ENCODE measurements around the gene DRC1.

Gene DRC1

DNA sequence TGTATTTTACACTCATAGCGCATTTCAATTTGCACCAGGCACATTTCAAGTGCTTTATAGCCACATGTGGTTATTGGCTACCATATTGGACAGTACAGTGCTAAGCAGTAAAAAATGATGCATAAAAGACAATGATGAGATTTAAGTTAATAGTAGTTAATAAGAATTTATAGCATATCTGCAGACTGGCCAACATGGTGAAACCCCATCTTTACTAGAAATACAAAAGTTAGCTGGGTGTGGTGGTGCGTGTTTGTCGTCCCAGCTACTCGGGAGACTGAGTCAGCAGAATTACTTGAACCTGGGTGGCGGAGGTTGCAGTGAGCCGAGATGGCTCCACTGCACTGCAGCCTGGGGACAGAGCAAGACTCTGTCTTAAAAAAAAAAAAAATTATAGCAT lies 9.7 kb downstream of the DRC1 start:
- H3K27ac ChIP-seq (ENCODE audit: low read depth, low read length) = no peak overlapping the region

DNA sequence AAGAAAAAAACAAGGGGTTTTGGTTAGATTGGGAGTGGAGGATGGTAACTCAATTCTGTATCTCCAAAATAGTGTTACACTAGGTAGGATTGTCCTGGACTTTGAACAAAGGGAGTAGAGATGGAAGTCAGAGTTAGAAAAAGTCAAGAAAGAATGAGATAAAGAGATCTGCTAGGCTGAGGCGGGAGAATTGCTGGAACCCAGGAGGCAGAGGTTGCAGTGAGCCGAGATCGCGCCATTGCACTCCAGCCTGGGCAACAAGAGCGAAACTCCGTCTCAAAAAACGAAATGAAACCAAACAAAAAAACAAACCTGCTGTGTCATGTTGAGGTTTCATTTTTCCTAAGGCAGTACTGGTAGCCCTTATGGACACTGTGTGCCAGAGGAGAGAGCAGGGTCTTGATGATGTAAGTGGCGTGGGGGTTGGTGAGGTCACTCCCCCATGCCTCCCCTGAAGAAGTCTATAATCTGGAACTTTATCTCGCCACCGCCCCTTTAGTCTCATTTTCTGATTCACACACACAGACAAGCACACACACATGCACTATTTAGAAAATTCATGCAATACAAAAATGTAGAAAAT lies 10.5 kb downstream of the DRC1 start:
- H3K27me3 ChIP-seq (ENCODE audit: control insufficient read depth, low read length) = peaks cover 16% of the 10 kb centered on the region
- H3K27ac ChIP-seq (ENCODE audit: low read depth, low read length) = no peak overlapping the region
- H3K4me1 ChIP-seq (ENCODE audit: control insufficient read depth, low read length) = no peaks in the 10 kb centered on the region
- no peaks in the 10 kb centered on the region for H3K9me3 ChIP-seq (ENCODE audit: control insufficient read depth, insufficient read depth, low read length)
- H3K36me3 ChIP-seq (ENCODE audit: control insufficient read depth, low read length) = no peaks in the 10 kb centered on the region
- H3K9me2 ChIP-seq (replicated peaks; ENCODE audit: control insufficient read depth, low read length) = no peaks in the 10 kb centered on the region
- no peaks in the 10 kb centered on the region for H4K20me1 ChIP-seq (ENCODE audit: control insufficient read depth, insufficient read depth, low read depth, low read length)
- no peak overlapping the region for H3K4me2 ChIP-seq (ENCODE audit: low read length)
- H3F3A ChIP-seq (ENCODE audit: control insufficient read depth, insufficient read depth) = no peaks in the 10 kb centered on the region
- H3K4me3 ChIP-seq (ENCODE audit: low read length) = 0 out of 2 replicates have a peak overlapping the region, but pooled peaks have one; percentile 19
- TF ChIP-seq, protein P1, sequence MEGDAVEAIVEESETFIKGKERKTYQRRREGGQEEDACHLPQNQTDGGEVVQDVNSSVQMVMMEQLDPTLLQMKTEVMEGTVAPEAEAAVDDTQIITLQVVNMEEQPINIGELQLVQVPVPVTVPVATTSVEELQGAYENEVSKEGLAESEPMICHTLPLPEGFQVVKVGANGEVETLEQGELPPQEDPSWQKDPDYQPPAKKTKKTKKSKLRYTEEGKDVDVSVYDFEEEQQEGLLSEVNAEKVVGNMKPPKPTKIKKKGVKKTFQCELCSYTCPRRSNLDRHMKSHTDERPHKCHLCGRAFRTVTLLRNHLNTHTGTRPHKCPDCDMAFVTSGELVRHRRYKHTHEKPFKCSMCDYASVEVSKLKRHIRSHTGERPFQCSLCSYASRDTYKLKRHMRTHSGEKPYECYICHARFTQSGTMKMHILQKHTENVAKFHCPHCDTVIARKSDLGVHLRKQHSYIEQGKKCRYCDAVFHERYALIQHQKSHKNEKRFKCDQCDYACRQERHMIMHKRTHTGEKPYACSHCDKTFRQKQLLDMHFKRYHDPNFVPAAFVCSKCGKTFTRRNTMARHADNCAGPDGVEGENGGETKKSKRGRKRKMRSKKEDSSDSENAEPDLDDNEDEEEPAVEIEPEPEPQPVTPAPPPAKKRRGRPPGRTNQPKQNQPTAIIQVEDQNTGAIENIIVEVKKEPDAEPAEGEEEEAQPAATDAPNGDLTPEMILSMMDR (IDR thresholded peaks at IDR 0.05; ENCODE audit: low read depth, low read length, poor library complexity, severe bottlenecking) = no peak
- TF ChIP-seq EZH2phosphoT487 (IDR thresholded peaks at IDR 0.05; ENCODE audit: borderline replicate concordance, low read length) = no peak
- no peaks in the 10 kb centered on the region for H3K79me2 ChIP-seq (ENCODE audit: control insufficient read depth, low read length)

More for the DNA sequence above, 9.7 kb downstream of the DRC1 start:
- Histone ChIP-seq H3K9me2 (replicated peaks; ENCODE audit: control insufficient read depth, low read length) (no peaks in the 10 kb centered on the region), H3K4me1 (ENCODE audit: control insufficient read depth, low read length) (no peaks in the 10 kb centered on the region), H3K4me2 (ENCODE audit: low read length) (no peak overlapping the region), H3K79me2 (ENCODE audit: control insufficient read depth, low read length) (no peaks in the 10 kb centered on the region), H3K9me3 (ENCODE audit: control insufficient read depth, insufficient read depth, low read length) (no peaks in the 10 kb centered on the region), H3K27me3 (ENCODE audit: control insufficient read depth, low read length) (peaks cover 16% of the 10 kb centered on the region), H3F3A (ENCODE audit: control insufficient read depth, insufficient read depth) (no peaks in the 10 kb centered on the region), H3K36me3 (ENCODE audit: control insufficient read depth, low read length) (no peaks in the 10 kb centered on the region), H4K20me1 (ENCODE audit: control insufficient read depth, insufficient read depth, low read depth, low read length) (no peaks in the 10 kb centered on the region), H3K4me3 (ENCODE audit: low read length) (no peak overlapping the region)
- TF ChIP-seq EZH2phosphoT487 (IDR thresholded peaks at IDR 0.05; ENCODE audit: borderline replicate concordance, low read length) = no peak
- TF ChIP-seq, protein P1 (IDR thresholded peaks at IDR 0.05; ENCODE audit: low read depth, low read length, poor library complexity, severe bottlenecking) = no peak

DNA sequence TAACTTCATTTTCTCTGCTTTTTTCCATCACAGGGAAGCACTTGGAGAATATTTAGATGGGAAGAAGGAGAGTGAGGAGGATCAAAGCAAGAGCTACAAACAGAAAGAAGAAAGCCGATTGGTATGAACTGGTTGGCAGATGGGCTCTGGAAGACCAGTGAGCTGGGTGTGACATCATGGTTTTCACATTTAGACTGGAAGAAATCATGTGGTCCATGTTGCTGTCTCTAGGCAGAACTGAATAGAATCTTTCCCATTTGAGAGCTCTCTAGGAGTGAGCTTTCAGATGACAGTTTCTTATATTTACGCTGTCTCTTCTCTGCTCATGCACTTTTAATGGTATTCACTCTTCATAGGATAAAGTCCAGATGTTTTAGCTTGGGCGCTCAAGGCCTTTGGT lies 12.6 kb downstream of the DRC1 start:
- no peak for TF ChIP-seq EZH2phosphoT487 (IDR thresholded peaks at IDR 0.05; ENCODE audit: borderline replicate concordance, low read length)
- TF ChIP-seq, protein P1 (IDR thresholded peaks at IDR 0.05; ENCODE audit: low read depth, low read length, poor library complexity, severe bottlenecking) = no peak
- Histone ChIP-seq H4K20me1 (ENCODE audit: control insufficient read depth, insufficient read depth, low read depth, low read length) (peaks cover 2% of the 10 kb centered on the region; the same call in 1 of the 2 replicates), H3K79me2 (ENCODE audit: control insufficient read depth, low read length) (no peaks in the 10 kb centered on the region), H3K36me3 (ENCODE audit: control insufficient read depth, low read length) (no peaks in the 10 kb centered on the region), H3K9me3 (ENCODE audit: control insufficient read depth, insufficient read depth, low read length) (no peaks in the 10 kb centered on the region), H3K27ac (ENCODE audit: low read depth, low read length) (no peak overlapping the region), H3K9me2 (replicated peaks; ENCODE audit: control insufficient read depth, low read length) (no peaks in the 10 kb centered on the region), H3K27me3 (ENCODE audit: control insufficient read depth, low read length) (peaks cover 11% of the 10 kb centered on the region; the same call in 1 of the 2 replicates), H3F3A (ENCODE audit: control insufficient read depth, insufficient read depth) (no peaks in the 10 kb centered on the region), H3K4me2 (ENCODE audit: low read length) (no peak overlapping the region), H3K4me3 (ENCODE audit: low read length) (no peak overlapping the region), H3K4me1 (ENCODE audit: control insufficient read depth, low read length) (no peaks in the 10 kb centered on the region)

Measured in DOHH2 (cell line).